Pulmonary artery endothelial cell (primary cell): ENCODE data around the gene CRYZL1. TPM values are rescaled to one million over a fixed set of nuclear protein-coding genes. Genes with fewer than 3 reads are reported as not detected.

Experiments used
- DNase-seq: peaks from one replicate; pipeline ENCODE4 v3.0.0-alpha.2; 2011; ENCODE audit warnings: low read depth, low spot score
- total RNA-seq: library from RNA; depleted of rRNA; stranded (reverse); fragments of >200 nt; gene quantifications from 2 replicates; pipeline ENCODE4 v1.2.3, GENCODE V29; 2014

Gene CRYZL1
- total RNA-seq, 1 donor from 2014 or later = 29.3 TPM

DNA sequence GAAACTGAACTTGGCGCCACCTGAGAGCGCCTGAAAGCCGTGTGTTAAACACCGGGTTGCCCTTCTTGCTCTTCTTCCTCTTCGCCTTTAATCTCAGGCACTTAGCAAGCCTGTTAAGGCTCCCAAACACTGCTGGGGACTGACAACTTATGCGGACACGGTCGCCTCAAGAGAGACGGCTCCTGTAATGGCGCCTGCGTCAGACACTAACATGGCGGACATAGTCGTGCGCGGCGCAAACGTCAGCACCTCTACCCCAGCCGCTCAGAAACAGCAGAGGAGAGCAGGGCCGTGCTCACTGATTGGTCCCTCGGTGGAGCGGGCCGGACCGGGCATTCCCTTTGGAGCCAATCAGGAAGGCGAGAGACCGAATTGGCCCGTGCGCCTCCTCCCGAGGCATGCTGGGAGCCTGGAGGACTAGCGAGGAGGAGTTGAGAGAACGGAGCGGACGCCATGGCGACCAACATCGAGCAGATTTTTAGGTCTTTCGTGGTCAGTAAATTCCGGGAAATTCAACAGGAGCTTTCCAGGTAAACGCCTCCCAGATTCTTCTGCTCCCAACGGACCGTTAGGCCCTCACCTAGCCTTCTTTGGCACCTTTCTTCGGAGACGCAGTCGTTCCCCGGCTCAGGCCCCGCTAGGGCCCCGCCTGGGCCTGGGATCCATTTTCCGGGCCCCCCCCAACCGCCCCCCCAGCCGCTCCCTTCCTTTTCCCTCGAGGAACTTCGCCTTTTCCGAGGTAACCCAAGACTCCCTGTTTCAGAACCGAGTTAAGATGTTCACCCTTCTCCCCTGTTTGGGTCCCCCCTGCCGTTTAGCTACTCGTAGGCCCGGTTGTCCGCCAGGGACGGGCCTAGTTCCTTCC is 98.7 kb downstream of the CRYZL1 start, which contains the start of gene SON:
Gene SON, plus strand, starts transcription at position 399 of the 865 bp plus-strand sequence. Its CDS starts 55 bp downstream, at position 454.
- DNase-seq = peak; percentile 98

DNA sequence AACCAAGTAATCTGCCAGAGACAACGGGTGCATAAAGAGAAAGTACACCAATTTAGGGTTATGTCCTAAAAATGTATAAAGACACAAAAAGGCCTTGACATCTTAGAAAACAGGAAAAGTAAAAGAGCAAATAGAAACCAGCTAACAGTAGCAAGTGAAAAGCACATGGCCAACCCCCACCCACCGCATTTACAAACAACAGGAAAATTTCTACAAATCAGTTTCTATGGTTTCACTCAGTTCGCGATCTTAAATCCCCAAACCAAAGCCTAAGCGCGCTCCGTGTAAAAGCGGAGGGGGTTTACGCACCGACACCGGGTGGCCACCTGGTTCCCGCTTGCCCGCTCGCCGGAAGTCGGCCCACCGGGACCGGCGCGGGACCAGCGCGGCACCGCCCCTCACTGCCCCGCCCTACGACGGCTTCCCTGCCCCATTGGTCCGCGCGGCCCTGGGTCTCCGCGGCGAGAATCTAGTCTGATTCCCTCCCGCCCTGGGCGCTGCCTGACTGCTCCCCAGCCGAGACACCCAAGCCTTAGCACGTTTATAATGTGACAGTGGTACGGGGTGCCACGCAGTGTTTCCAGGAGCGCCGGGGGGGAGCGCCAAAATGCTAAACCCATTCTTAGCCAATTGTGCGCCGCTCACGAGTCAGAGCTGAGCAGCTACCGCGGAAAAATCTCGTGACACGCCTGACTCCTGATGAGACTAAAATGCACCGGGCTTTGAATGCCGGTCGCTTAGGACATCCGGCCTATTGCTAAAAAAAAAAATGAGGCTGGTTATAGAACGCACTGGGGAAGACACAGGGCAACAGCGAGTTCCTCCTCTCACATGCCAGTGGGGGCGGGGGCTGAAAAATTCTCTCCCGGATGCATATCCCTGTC is 99.5 kb downstream of the CRYZL1 start, which contains the start of gene GART:
Gene GART, minus strand, starts transcription at position 362 of the 884 bp plus-strand sequence. CDS start 2,802 bp downstream, outside the sequence.
- peak; percentile 19 for DNase-seq

DNA sequence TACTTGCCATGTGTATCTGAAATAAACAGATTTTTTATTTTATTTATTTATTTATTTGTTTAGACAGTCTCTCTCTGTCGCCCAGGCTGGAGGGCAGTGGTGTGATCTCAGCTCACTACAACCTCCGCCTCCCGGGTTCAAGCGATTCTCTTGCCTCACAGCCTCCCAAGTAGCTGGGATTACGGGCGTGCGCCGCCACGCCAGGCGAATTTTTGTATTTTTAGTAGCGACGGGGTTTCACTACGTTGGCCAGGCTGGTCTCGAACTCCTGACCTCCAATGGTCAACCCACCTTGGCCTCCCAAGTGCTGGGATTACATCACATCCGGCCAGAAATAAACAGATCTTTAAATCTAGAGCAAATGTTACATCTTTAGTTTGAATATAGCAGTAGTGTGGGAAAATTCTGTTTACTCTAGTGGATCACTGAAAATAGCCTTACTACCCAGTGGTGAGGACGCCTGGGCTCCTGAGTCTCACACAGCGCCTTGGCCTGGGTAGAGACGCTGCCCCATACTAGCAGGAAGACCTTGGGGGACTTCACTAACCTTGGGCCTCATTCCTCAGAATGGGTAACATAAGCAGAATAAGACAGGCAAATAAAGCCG is 100.3 kb downstream of the CRYZL1 start:
- no peak for DNase-seq

DNA sequence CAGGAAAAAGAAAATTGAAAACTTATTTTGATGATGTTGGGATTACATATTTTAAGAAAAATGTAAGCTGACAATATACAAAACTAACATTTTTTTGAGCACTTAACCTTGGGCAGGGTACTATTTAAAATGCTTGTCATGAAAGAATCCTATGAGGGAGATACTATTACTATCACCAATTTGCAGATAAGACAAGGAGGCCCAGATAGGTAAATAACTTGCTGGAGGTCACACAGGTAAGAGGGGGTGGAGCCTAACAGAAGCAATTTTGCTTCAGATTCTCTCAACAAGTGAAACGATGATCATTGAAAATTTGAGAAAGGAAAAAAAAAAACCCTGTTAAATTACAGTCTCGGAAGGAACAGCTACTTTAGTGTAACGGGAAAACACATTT is 100.8 kb downstream of the CRYZL1 start:
- DNase-seq = no peak

DNA sequence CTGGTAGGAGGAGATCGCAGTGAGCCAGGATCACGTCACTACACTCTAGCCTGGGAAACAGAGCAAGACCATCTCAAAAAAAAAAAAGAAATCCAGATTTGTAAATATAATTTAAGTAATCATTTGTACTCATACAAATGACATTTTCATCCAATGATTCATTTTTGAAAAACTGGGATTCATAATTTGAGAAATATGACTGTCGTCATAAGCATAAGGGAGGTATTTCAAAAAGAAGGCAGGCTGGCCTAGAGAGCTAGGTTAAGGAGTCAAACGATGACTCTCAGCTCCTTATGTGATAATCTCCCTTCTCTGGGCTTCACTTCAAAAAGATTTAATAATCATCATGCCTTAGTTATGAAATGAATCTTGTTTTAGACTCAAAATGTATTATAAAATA is 101.9 kb downstream of the CRYZL1 start:
- no peak for DNase-seq

Other genes with a start within 250 kb of the CRYZL1 start
- gene IFNGR2, start 238.3 kb downstream of the CRYZL1 start, total RNA-seq = 63.6 and 68.8 TPM in 2 replicates
- 20.5 and 28.1 TPM in 2 replicates for gene TMEM50B, start 161.8 kb downstream of the CRYZL1 start, total RNA-seq
- 0.79 and 1.2 TPM in 2 replicates for gene DNAJC28, start 150.0 kb downstream of the CRYZL1 start, total RNA-seq
- 79.0 and 107 TPM in 2 replicates for gene GART, start 99.6 kb downstream of the CRYZL1 start, total RNA-seq
- 128 and 173 TPM in 2 replicates for gene SON, start 98.7 kb downstream of the CRYZL1 start, total RNA-seq
- 16.1 and 27.2 TPM in 2 replicates for gene DONSON, start 53.1 kb downstream of the CRYZL1 start, total RNA-seq
- 66.4 and 113 TPM in 2 replicates for gene ITSN1, start 760 bp upstream of the CRYZL1 start, total RNA-seq